Measurements from ENCODE around the gene TCF25.

TCF25 gene

DNA sequence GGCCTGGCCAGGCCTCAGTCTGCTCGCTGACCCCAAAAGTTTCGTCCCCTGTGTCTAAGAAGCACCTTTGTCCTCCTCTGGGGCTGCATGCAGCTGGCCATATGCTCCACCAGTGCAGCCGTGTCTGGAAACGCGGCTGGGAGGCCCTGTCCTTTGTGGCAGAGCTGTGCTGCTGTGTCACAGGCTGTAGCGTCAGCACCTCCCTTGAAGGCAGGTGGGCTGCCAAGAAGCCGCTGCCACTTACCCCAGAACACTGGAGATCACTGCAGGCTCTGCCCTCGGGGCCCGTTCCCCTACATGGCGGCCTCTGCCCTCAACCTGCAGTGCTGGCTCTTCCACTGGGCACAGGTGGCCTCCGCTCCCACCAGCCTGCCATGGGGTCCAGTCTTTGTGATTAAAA lies 29.6 kb downstream of the TCF25 start:
- TF ChIP-seq, protein P1, sequence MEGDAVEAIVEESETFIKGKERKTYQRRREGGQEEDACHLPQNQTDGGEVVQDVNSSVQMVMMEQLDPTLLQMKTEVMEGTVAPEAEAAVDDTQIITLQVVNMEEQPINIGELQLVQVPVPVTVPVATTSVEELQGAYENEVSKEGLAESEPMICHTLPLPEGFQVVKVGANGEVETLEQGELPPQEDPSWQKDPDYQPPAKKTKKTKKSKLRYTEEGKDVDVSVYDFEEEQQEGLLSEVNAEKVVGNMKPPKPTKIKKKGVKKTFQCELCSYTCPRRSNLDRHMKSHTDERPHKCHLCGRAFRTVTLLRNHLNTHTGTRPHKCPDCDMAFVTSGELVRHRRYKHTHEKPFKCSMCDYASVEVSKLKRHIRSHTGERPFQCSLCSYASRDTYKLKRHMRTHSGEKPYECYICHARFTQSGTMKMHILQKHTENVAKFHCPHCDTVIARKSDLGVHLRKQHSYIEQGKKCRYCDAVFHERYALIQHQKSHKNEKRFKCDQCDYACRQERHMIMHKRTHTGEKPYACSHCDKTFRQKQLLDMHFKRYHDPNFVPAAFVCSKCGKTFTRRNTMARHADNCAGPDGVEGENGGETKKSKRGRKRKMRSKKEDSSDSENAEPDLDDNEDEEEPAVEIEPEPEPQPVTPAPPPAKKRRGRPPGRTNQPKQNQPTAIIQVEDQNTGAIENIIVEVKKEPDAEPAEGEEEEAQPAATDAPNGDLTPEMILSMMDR (IDR thresholded peaks at IDR 0.05; ENCODE audit: insufficient read depth, low read depth, low read length, missing control alignments), result no peak
- DNase-seq (ENCODE audit: low read depth), result no peak
- no peak overlapping the region for H3K4me3 ChIP-seq (ENCODE audit: low read depth, low read length)

DNA sequence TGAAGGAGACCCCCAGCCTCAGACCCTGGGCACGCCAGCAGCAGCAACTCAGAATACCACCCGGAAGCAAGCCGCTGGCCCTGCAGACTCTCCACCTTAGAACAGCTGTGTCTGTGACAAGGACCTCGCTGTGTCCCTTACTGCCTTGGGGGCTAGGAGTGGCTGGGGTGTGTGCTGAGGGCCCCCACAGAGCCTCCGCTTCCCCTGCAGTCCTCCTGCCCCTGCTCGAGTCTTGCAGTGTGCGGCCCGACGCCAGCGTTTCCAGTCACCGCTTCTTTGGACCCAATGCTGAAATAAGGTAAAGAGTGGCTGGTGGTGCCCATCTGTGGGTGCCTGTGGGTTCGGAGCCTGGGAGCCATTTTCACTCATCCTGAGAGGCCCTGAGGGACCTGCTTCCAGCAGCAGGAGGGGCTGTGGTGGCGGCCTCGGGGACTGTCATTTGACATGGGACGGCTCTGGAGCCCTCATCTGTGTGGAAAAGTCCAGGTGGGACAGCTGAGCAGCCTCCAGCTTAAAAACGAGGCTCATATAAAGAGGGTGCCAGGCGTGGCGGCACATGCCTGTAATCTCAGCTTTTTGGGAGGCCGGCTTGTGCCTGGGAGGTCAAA lies 30.6 kb downstream of the TCF25 start:
- TF ChIP-seq, protein P1 (IDR thresholded peaks at IDR 0.05; ENCODE audit: insufficient read depth, low read depth, low read length, missing control alignments), result no peak
- no peak for DNase-seq (ENCODE audit: low read depth)
- no peak overlapping the region for H3K4me3 ChIP-seq (ENCODE audit: low read depth, low read length)

DNA sequence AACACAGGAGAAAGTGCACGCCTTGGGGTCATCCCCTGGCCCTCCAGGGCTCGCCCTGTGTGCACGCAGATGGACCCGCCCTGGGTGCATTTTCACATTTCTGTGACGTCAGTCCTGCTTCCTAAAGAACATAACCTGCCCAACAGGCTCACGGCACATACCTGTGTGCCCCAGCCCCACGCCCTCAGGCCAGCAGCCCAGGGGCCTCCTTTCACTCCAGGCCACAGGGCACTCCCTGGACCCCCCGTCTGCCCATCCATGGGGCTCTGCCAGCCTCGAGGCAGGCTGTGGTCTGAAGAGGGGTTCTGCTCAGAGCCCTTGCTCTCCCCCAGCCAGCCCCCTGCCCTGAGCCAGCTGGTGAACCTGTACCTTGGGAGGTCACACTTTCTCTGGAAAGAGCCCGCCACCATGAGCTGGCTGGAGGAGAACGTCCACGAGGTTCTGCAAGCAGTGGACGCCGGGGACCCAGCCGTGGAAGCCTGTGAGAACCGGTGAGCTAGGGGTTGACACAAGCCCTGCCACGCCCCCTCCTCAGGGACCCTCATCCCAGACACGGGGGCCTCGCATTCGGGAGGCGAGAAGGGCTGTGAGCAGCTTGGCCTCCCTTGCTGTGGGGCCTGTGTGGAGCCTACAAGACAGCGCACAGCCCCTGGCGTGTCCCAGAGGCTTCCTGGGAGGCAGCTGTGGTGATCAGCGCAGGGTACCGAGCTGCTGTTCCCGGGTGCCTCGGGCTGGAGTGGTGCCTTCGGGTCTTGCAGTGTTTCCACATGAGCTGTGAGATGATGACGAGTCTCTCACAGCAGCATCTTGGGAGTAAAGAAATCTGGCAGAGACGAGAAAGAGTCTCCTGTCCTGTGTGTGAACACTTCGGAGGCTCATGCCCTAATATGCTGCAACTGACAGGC lies 31.5 kb downstream of the TCF25 start:
- TF ChIP-seq, protein P1 (IDR thresholded peaks at IDR 0.05; ENCODE audit: insufficient read depth, low read depth, low read length, missing control alignments), result no peak
- no peak overlapping the region for H3K4me3 ChIP-seq (ENCODE audit: low read depth, low read length)
- DNase-seq (ENCODE audit: low read depth), result no peak

DNA sequence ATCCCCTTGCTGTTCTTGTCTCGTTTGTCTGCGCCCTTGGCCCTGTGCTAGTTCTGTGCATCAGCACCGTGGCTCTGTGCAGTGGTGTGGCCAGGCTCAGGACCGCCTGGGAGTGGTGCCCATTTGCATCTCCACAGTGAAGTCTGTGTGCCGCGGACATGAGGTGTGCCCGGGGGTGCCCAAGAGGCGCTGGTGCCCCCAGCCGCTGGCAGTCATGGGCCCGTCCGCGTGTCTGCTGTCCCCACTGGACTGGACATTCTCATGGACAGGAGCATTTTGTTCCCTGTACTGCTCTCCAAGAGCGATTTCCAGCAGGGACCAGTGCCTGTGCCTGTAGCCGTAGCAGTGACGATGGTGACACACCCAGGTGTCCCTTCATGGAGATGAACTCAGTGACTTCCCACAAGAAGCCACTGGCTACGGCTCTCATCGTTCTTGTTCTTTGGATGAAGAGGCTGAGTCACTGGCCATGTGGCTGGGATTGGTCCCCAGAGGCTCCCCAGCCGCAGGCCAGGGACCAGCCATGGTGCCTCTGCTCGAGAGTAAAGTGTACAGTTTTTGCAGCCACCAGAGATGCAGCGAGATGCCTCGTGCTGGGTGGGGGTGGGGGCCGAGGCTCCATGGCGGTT lies 32.2 kb downstream of the TCF25 start:
- no peak for DNase-seq (ENCODE audit: low read depth)
- TF ChIP-seq, protein P1 (IDR thresholded peaks at IDR 0.05; ENCODE audit: insufficient read depth, low read depth, low read length, missing control alignments), result no peak
- H3K4me3 ChIP-seq (ENCODE audit: low read depth, low read length), result no peak overlapping the region

DNA sequence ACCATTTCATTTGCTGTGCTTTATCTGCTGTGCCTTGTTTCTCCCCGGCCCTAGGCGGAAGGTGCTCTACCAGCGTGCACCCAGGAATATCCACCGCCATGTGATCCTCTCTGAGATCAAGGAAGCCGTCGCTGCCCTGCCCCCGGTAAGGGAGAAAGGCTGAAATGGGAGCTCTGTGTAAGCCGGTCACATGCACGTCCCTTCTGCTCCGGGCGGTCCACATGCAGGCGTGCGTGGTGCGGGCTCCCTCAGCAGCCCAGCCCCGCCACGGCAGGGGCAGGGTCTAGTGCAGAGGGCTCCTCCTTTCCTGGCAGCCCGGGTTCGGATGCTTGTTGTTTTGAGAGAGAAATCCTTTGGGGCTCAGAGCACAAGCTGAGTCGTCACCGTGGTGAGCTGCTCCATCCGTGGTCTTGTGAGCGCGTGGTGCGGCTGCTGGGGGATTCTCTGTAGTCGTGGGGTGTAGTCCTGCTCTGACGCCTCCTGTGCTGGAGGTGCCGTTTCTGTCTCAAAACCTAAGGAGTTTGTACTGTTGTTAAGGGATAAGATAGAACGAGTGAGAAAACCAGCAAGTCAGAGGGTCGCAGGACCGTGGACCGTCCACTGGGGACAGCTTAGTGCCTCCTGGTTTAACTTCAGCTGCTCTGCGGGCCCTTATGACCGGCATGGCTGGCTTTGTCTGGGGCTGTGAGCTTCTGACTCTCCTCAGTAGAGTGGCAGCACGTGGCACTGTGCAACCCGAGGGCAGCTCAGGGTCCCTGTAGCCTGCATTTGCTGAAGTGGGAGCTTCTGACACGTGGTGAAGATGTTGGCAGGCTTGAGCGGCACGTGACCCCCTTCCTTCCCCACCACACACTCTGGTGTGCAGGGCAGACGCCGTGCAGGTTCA lies 33.0 kb downstream of the TCF25 start:
- no peak for DNase-seq (ENCODE audit: low read depth)
- TF ChIP-seq, protein P1 (IDR thresholded peaks at IDR 0.05; ENCODE audit: insufficient read depth, low read depth, low read length, missing control alignments), result no peak
- H3K4me3 ChIP-seq (ENCODE audit: low read depth, low read length), result no peak overlapping the region

DNA sequence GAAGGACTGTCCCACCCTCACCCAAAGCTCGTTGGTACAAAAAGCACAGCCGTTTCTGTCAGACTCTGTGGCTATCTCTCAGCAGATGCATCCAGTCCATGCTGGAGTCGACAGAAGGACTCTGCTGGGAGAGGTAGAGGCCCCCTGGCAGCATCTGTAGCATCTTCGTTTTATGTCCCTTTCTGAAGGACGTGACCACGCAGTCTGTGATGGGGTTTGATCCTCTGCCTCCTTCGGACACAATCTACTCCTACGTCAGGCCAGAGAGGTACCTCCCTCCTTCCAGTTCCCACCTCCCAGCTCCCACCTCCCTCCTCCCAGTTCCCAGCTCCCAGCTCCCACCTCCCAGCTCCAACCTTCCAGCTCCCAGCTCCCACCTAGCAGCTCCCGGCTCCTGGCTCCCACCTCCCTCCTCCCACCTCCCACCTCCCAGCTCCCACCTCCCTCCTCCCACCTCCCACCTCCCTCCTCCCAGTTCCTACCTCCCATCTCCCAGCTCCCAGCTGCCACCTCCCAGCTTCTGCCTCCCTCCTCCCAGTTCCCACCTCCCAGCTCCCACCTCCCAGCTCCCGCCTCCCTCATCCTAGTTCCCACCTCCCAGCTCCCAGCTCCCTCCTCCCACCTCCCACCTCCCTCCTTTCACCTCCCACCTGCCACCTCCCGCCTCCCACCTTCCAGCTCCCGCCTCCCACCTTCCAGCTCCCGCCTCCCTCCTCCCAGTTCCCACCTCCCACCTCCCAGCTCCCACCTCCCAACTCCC lies 33.8 kb downstream of the TCF25 start:
- H3K4me3 ChIP-seq (ENCODE audit: low read depth, low read length), result no peak overlapping the region
- no peak for DNase-seq (ENCODE audit: low read depth)
- TF ChIP-seq, protein P1 (IDR thresholded peaks at IDR 0.05; ENCODE audit: insufficient read depth, low read depth, low read length, missing control alignments), result no peak
